Measurements from ENCODE around the gene STAG3.

DNA sequence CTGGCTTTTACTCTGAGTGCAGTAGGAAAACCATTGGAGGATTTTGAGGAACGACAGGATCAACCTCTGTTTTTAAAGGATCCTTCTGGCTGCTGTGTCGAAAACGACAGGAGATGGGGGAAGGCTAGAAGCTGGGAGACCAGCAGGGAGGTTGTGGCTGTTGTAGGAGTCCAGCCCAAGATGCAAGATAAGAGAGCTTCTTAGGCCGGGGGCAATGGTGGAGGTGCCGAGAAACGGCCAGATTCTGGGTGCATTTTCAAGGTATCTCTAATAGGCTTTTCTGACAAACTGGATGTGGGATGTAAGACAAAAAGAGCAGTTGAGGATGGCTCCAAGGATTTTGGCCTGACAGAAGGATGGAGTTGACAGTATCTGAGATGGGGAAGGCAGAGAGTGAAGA is 31.8 kb downstream of the STAG3 start:
- TF ChIP-seq POLR2A (IDR thresholded peaks at IDR 0.05; ENCODE audit: extremely low read depth, insufficient read length) (no peak), MYC (IDR thresholded peaks at IDR 0.05; ENCODE audit: low read depth, low read length) (no peak)
- TF ChIP-seq, protein P1, sequence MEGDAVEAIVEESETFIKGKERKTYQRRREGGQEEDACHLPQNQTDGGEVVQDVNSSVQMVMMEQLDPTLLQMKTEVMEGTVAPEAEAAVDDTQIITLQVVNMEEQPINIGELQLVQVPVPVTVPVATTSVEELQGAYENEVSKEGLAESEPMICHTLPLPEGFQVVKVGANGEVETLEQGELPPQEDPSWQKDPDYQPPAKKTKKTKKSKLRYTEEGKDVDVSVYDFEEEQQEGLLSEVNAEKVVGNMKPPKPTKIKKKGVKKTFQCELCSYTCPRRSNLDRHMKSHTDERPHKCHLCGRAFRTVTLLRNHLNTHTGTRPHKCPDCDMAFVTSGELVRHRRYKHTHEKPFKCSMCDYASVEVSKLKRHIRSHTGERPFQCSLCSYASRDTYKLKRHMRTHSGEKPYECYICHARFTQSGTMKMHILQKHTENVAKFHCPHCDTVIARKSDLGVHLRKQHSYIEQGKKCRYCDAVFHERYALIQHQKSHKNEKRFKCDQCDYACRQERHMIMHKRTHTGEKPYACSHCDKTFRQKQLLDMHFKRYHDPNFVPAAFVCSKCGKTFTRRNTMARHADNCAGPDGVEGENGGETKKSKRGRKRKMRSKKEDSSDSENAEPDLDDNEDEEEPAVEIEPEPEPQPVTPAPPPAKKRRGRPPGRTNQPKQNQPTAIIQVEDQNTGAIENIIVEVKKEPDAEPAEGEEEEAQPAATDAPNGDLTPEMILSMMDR (IDR thresholded peaks at IDR 0.05; ENCODE audit: low read depth, low read length), result no peak
- TF ChIP-seq, protein P2, sequence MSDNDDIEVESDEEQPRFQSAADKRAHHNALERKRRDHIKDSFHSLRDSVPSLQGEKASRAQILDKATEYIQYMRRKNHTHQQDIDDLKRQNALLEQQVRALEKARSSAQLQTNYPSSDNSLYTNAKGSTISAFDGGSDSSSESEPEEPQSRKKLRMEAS (IDR thresholded peaks at IDR 0.05; ENCODE audit: low read depth, low read length), result no peak
